Activated T-helper 2 cell treated with anti-CD3 and anti-CD28 coated beads, Interferon-gamma antibody, Interleukin-2, Interleukin-4, amounts not matched to agents 10 μg/mL and 5 μg/mL and 100 μg/mL, durations not matched to agents 14 hours and 24 hours and 36 hours (primary cell): ENCODE measurements around the gene IRF2BP2. TPM values are rescaled to one million over a fixed set of nuclear protein-coding genes. Genes with fewer than 3 reads are reported as not detected.
"Not testable (repeated sequence)": the region's sequence is repeated elsewhere in the genome, so short reads cannot be mapped to it uniquely, and the experiment has no call there.

Experiments
- DNase-seq: peaks from one replicate; pipeline ENCODE4 v3.0.0; 2021; ENCODE audit warnings: low spot score
- H3K27ac Mint-ChIP-seq: one replicate; pipeline ENCODE4 v1.8.0; 2021; ENCODE audit warnings: mixed read lengths
- H3K27me3 Mint-ChIP-seq: one replicate; pipeline ENCODE4 v1.8.0; 2021; ENCODE audit warnings: low read depth, mixed read lengths
- H3K36me3 Mint-ChIP-seq: one replicate; pipeline ENCODE4 v1.8.0; 2021; ENCODE audit warnings: low read depth, mixed read lengths
- H3K4me1 Mint-ChIP-seq: one replicate; pipeline ENCODE4 v1.8.0; 2021; ENCODE audit warnings: low read depth, mixed read lengths
- H3K4me3 Mint-ChIP-seq: one replicate; pipeline ENCODE4 v1.8.0; 2021; ENCODE audit warnings: low read depth, mild to moderate bottlenecking, moderate library complexity, mixed read lengths
- H3K9me3 Mint-ChIP-seq: one replicate; pipeline ENCODE4 v1.8.0; 2021; ENCODE audit warnings: mixed read lengths
- intact Hi-C: fragments of 100-400 bp; cut with micrococcal nuclease; formaldehyde crosslinking; loops from one replicate; pipeline ENCODE4 v1.15.1; 2023
- total RNA-seq: library from RNA; stranded (reverse); gene quantifications from 2 replicates; pipeline ENCODE4 v1.2.3, GENCODE V29; 2022

IRF2BP2 gene
- total RNA-seq, 1 donor from 2014 or later, result 292 TPM

- peaks cover 4% of the 10 kb centered on the region for H3K27me3 Mint-ChIP-seq
- peaks cover 6% of the 10 kb centered on the region for H3K9me3 Mint-ChIP-seq
- peaks cover 1% of the 10 kb centered on the region for H3K4me1 Mint-ChIP-seq
- no peak overlapping the region for H3K27ac Mint-ChIP-seq
- intact Hi-C loops, result no loop called here
- DNase-seq, result no peak
- H3K36me3 Mint-ChIP-seq, result no peaks in the 10 kb centered on the region
- no peak overlapping the region for H3K4me3 Mint-ChIP-seq
These were observed 35.5 kb upstream of the IRF2BP2 start for GRCh38 chr1:234645474-234645953.

GRCh38 chr1:234644928-234645327, 35.0 kb upstream of the IRF2BP2 start:
- intact Hi-C loops, result no loop called here
- no peak for DNase-seq
- Mint-ChIP-seq H3K9me3 (peaks cover 6% of the 10 kb centered on the region), H3K27me3 (peaks cover 6% of the 10 kb centered on the region), H3K36me3 (no peaks in the 10 kb centered on the region), H3K27ac (no peak overlapping the region), H3K4me1 (peaks cover 1% of the 10 kb centered on the region), H3K4me3 (no peak overlapping the region)

DNA sequence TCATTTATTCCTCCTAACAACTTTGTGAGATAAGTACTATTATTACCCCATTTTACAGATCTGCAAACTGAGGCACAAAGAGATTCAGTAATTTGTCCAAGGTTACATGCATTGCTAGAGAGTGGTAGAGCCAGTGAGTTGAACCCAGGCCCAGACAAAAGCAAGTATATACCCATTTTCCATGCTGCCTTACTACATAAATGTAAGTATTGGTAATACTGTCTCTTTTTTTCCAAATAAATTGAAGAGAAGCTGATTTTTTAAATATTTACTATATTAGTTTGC, 33.8 kb upstream of the IRF2BP2 start:
- Mint-ChIP-seq H3K27ac (no peak overlapping the region), H3K27me3 (peaks cover 6% of the 10 kb centered on the region)

DNA sequence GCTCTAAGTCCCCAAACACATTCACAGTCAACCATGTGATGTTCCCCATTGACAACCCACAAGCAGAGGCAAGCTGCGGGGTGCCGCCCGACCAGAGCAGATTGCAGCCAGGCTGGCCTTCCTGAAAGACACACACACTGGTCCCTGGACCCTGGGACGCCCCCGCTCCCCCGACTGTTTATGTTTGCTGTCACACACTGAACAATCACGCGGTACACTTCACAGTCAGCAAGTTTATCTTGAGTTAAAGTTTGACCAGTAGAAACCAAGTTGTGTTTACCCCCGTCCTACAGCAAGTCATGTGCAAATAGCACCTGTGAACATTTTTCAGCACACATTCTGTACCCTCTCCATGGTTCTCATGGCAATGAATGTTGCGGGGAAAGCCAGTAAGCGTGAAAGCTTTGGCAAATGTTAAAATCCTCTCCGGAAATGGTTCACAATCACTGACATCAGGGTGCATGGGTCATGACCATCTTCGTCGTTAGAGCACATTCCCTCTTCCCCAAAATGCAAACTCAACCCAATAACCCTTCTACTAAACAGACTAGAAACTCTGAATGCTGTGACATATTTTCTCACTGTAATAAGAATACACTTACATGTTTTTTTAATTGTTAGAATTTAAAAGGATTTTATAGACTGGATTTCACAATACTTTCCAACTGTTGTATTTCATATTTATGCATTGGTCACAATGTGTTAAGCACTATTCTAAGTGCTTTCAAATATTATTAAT, 33.3 kb upstream of the IRF2BP2 start:
- no peak overlapping the region for H3K4me3 Mint-ChIP-seq
- H3K4me1 Mint-ChIP-seq, result peaks cover 1% of the 10 kb centered on the region
- H3K27me3 Mint-ChIP-seq, result peaks cover 6% of the 10 kb centered on the region
- H3K27ac Mint-ChIP-seq, result no peak overlapping the region
- peaks cover 9% of the 10 kb centered on the region for H3K9me3 Mint-ChIP-seq
- no peak for DNase-seq
- intact Hi-C loops, result no loop called here
- H3K36me3 Mint-ChIP-seq, result no peaks in the 10 kb centered on the region

More for the DNA sequence above, 33.8 kb upstream of the IRF2BP2 start:
- H3K4me1 Mint-ChIP-seq, result peaks cover 1% of the 10 kb centered on the region
- intact Hi-C loops, result no loop called here
- H3K4me3 Mint-ChIP-seq, result no peak overlapping the region
- no peak for DNase-seq
- H3K36me3 Mint-ChIP-seq, result no peaks in the 10 kb centered on the region
- H3K9me3 Mint-ChIP-seq, result peaks cover 8% of the 10 kb centered on the region

GRCh38 chr1:234642428-234642827, 32.5 kb upstream of the IRF2BP2 start:
- DNase-seq, result no peak
- intact Hi-C loops, result no loop called here
- Mint-ChIP-seq H3K4me1 (peaks cover 1% of the 10 kb centered on the region), H3K36me3 (no peaks in the 10 kb centered on the region), H3K9me3 (peaks cover 9% of the 10 kb centered on the region), H3K4me3 (no peak overlapping the region), H3K27ac (no peak overlapping the region), H3K27me3 (peaks cover 6% of the 10 kb centered on the region)

DNA sequence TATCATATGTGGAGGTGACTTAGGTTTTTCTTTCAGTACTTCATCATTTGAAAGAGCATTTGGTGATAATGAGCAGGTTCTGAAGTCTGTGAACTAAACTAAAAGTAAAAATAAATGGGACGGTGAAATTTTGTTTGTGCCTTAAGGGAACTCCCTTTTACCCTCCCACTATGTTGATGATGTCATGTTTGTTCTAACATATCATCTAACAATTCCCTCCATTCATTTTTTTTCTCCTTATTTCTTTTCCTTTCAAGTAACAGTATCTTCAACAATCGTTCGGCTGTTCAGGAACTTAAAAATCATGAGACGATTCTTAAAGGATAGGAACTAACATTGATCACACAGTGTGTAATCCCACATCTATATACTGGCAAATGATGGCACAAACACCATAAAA, 30.0 kb upstream of the IRF2BP2 start:
- Mint-ChIP-seq H3K27ac (no peak overlapping the region), H3K36me3 (no peaks in the 10 kb centered on the region), H3K27me3 (peaks cover 6% of the 10 kb centered on the region), H3K4me3 (no peak overlapping the region), H3K9me3 (peaks cover 4% of the 10 kb centered on the region), H3K4me1 (peaks cover 1% of the 10 kb centered on the region)
- intact Hi-C loops, result no loop called here
- no peak for DNase-seq

DNA sequence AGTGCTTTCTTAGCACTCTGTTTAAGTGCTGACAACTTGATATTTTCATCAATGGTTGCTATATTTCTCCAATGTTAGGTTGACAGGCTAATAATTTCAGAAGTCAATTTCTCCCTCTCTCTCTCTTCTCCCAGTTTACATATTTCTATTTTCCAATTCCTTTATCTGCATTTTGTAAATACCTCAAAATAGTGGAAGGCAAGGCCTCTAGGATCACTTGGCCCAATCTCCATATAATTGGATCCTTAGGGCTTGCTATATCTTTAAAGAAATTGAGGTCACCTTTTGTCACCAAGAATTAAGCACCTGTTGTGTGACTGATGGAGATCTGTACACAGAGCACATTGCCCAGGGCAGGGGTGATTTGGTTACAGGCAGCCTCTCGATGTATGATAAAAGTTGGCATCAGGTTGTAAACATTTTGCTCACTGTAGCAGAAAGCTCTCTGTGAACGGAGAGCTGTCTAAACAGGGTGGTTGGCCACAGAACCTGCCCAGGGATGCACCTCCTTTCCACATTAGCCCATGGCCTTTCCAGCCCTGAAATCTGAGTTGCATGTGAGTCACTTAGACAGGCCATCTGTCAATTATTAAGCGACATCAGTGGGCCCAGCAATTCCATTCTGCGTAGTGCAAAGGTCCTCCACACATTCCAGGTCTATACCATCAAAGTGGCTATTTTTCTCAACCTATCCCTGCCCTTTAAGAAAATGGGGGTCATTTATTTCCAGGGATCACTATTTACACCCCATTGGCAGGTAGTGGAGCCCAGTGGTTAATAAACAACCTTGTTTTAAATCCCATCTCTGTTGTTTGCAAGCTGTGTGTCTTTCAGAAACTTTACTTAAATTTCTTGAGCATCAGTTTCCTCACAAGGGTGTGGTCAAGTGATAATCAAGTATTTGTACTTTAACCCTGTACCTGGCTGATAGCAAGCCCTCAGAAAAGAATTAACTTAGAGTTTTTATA, 29.1 kb upstream of the IRF2BP2 start:
- Mint-ChIP-seq H3K4me3 (no peak overlapping the region), H3K4me1 (peaks cover 1% of the 10 kb centered on the region), H3K27me3 (peaks cover 6% of the 10 kb centered on the region), H3K9me3 (peaks cover 4% of the 10 kb centered on the region), H3K27ac (no peak overlapping the region), H3K36me3 (no peaks in the 10 kb centered on the region)
- DNase-seq, result no peak
- intact Hi-C loops, result no loop called here

GRCh38 chr1:234634922-234635321, 24.9 kb upstream of the IRF2BP2 start:
- DNase-seq, H3K9me3 Mint-ChIP-seq, H3K4me1 Mint-ChIP-seq, H3K4me3 Mint-ChIP-seq, H3K36me3 Mint-ChIP-seq, H3K27ac Mint-ChIP-seq, H3K27me3 Mint-ChIP-seq: not testable (repeated sequence)
- intact Hi-C loops, result loop anchor here (5.0 kb wide), 1 partner anchor 72 kb away; no protein-coding TSS in a partner anchor

DNA sequence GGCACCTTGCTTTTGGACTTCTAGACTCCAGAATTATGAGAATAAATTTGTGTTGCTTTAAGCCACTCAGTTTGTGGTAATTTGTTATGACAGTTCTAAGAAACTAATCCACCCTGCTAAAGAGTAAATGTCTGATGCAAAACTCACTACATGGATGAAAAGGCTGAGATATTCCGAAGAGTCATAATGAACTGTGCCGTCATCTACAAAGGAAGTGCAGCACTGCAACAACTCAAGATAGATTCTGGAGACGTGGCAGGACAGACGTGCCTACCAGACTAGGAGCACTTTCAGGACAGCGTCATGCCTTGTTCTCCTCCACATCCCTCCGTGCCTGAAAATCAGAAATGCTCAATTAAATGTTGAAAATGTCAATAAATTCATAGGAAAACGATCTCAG, 24.4 kb upstream of the IRF2BP2 start:
- no peak overlapping the region for H3K27ac Mint-ChIP-seq
- H3K36me3 Mint-ChIP-seq, result no peaks in the 10 kb centered on the region
- no peaks in the 10 kb centered on the region for H3K27me3 Mint-ChIP-seq
- intact Hi-C loops, result loop anchor here (5.0 kb wide), 1 partner anchor 73 kb away; no protein-coding TSS in a partner anchor
- no peak for DNase-seq
- peaks cover 4% of the 10 kb centered on the region for H3K9me3 Mint-ChIP-seq
- H3K4me3 Mint-ChIP-seq, result no peak overlapping the region
- H3K4me1 Mint-ChIP-seq, result peaks cover 3% of the 10 kb centered on the region

DNA sequence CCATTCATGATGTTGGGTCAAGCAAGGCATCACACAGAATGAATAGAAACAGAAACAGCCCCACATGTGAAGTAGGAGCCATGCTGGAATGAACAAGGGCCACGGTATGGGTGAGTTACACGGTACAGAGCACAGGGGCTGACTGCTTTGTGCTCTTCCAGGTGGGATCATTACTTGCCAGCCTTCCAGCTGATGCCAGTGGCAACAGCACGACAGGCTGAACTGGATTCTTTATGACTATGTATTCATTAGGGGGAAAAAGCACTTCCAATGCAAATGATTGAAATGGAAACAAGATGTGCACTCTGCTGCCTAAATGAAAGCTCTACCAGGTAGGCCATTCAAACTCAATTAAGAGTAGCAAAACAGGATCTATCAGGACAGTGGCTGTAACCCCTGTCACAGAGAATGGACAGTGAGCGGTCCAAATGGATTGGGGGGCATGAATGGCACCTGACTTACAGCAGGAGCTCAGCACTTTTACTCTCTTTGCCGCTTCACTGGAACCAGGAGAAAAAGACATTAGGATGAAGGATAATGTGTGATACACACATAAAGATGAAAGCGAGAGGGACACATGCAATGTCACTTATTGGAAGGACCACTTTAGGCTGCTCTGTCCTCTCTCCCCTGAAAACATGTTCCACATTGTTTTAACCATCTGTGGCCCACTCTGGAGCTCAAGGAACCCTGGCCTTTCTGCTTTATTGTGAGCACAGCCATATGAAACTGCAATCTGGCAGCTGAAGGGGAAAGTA, 23.4 kb upstream of the IRF2BP2 start:
- intact Hi-C loops, result loop anchor here (5.0 kb wide), 1 partner anchor 74 kb away; no protein-coding TSS in a partner anchor
- H3K4me1 Mint-ChIP-seq, result peaks cover 3% of the 10 kb centered on the region
- no peak for DNase-seq
- no peak overlapping the region for H3K4me3 Mint-ChIP-seq
- no peaks in the 10 kb centered on the region for H3K27me3 Mint-ChIP-seq
- H3K27ac Mint-ChIP-seq, result no peak overlapping the region
- no peaks in the 10 kb centered on the region for H3K9me3 Mint-ChIP-seq
- H3K36me3 Mint-ChIP-seq, result no peaks in the 10 kb centered on the region

DNA sequence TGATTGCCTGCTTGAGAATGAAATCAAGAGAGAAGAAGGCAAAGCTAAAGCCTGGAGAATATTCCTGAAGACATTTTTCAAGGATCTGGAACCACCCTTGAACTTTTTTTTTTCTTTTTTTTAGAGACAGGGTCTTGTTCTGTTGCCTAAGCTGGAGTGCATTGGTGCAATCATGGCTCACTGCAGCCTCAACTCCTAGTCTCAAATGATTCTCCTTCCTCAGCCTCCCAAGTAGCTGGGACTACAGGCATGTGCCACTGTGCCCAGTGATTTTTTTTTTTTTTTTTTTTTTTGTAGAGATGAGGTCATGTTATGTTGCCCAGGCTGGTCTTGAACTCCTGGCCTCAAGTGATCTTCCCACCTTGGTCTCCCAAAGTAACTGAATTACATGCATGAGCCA, 22.2 kb upstream of the IRF2BP2 start:
- H3K4me1 Mint-ChIP-seq, result peaks cover 3% of the 10 kb centered on the region
- DNase-seq, result no peak

GRCh38 chr1:234631721-234632125, 21.7 kb upstream of the IRF2BP2 start:
- no peaks in the 10 kb centered on the region for H3K9me3 Mint-ChIP-seq
- no peak overlapping the region for H3K27ac Mint-ChIP-seq
- H3K4me1 Mint-ChIP-seq, result peaks cover 3% of the 10 kb centered on the region
- H3K36me3 Mint-ChIP-seq, result no peaks in the 10 kb centered on the region
- intact Hi-C loops, result loop anchor here (5.0 kb wide), 1 partner anchor 76 kb away; no protein-coding TSS in a partner anchor
- no peak for DNase-seq
- no peaks in the 10 kb centered on the region for H3K27me3 Mint-ChIP-seq
- H3K4me3 Mint-ChIP-seq, result no peak overlapping the region

More for the DNA sequence above, 22.2 kb upstream of the IRF2BP2 start:
- H3K4me3 Mint-ChIP-seq, result no peak overlapping the region
- H3K27ac Mint-ChIP-seq, result no peak overlapping the region
- no peaks in the 10 kb centered on the region for H3K9me3 Mint-ChIP-seq
- no peaks in the 10 kb centered on the region for H3K27me3 Mint-ChIP-seq
- intact Hi-C loops, result loop anchor here (5.0 kb wide), 1 partner anchor 75 kb away; no protein-coding TSS in a partner anchor
- H3K36me3 Mint-ChIP-seq, result no peaks in the 10 kb centered on the region
